Measurements from ENCODE around the gene ACOT12. TPM values are rescaled to one million over a fixed set of nuclear protein-coding genes. Genes with fewer than 3 reads are reported as not detected.
"Not testable (repeated sequence)": the region's sequence is repeated elsewhere in the genome, so short reads cannot be mapped to it uniquely, and the experiment has no call there.

The ACOT12 gene
- total RNA-seq, 1 donor from 2014 or later, result not detected

GRCh38 chr5:81350507-81350906 lies 43.4 kb downstream of the ACOT12 start:
- H3K4me1 Mint-ChIP-seq (ENCODE audit: low read depth), result no peaks in the 10 kb centered on the region
- no peaks in the 10 kb centered on the region for H3K9me3 Mint-ChIP-seq (ENCODE audit: low read depth)
- H3K27me3 Mint-ChIP-seq (ENCODE audit: low read depth), result peaks cover 2% of the 10 kb centered on the region
- H3K4me3 Mint-ChIP-seq (ENCODE audit: unreplicated experiment), result no peak overlapping the region
- TF ChIP-seq CTCF (IDR thresholded peaks at IDR 0.05), result no peak
- no peaks in the 10 kb centered on the region for H3K36me3 Mint-ChIP-seq (ENCODE audit: low read depth)
- no peak for DNase-seq (ENCODE audit: low spot score)
- H3K27ac Mint-ChIP-seq (ENCODE audit: unreplicated experiment), result no peak overlapping the region

- no peak for DNase-seq (ENCODE audit: low spot score)
- TF ChIP-seq CTCF (IDR thresholded peaks at IDR 0.05), result no peak
- Mint-ChIP-seq H3K27ac (ENCODE audit: unreplicated experiment) (no peak overlapping the region), H3K9me3 (ENCODE audit: low read depth) (no peaks in the 10 kb centered on the region), H3K27me3 (ENCODE audit: low read depth) (peaks cover 2% of the 10 kb centered on the region), H3K4me1 (ENCODE audit: low read depth) (no peaks in the 10 kb centered on the region), H3K4me3 (ENCODE audit: unreplicated experiment) (no peak overlapping the region), H3K36me3 (ENCODE audit: low read depth) (no peaks in the 10 kb centered on the region)
Measured at GRCh38 chr5:81349161-81349560, 44.8 kb downstream of the ACOT12 start.

GRCh38 chr5:81345411-81346003 lies 48.4 kb downstream of the ACOT12 start:
- H3K4me1 Mint-ChIP-seq (ENCODE audit: low read depth), result no peaks in the 10 kb centered on the region
- no peak for TF ChIP-seq CTCF (IDR thresholded peaks at IDR 0.05)
- no peaks in the 10 kb centered on the region for H3K27me3 Mint-ChIP-seq (ENCODE audit: low read depth)
- DNase-seq (ENCODE audit: low spot score), result no peak
- no peak overlapping the region for H3K4me3 Mint-ChIP-seq (ENCODE audit: unreplicated experiment)
- no peaks in the 10 kb centered on the region for H3K36me3 Mint-ChIP-seq (ENCODE audit: low read depth)
- H3K27ac Mint-ChIP-seq (ENCODE audit: unreplicated experiment), result no peak overlapping the region
- no peaks in the 10 kb centered on the region for H3K9me3 Mint-ChIP-seq (ENCODE audit: low read depth)

- no peak for DNase-seq (ENCODE audit: low spot score)
- Mint-ChIP-seq H3K36me3 (ENCODE audit: low read depth) (no peaks in the 10 kb centered on the region), H3K27ac (ENCODE audit: unreplicated experiment) (no peak overlapping the region), H3K27me3 (ENCODE audit: low read depth) (no peaks in the 10 kb centered on the region), H3K9me3 (ENCODE audit: low read depth) (no peaks in the 10 kb centered on the region), H3K4me3 (ENCODE audit: unreplicated experiment) (no peak overlapping the region), H3K4me1 (ENCODE audit: low read depth) (no peaks in the 10 kb centered on the region)
- TF ChIP-seq CTCF (IDR thresholded peaks at IDR 0.05), result no peak
Measured at GRCh38 chr5:81344736-81345135, 49.2 kb downstream of the ACOT12 start.

- H3K4me3 Mint-ChIP-seq (ENCODE audit: unreplicated experiment); H3K27ac Mint-ChIP-seq (ENCODE audit: unreplicated experiment); H3K4me1 Mint-ChIP-seq (ENCODE audit: low read depth); DNase-seq (ENCODE audit: low spot score); H3K36me3 Mint-ChIP-seq (ENCODE audit: low read depth); H3K27me3 Mint-ChIP-seq (ENCODE audit: low read depth); H3K9me3 Mint-ChIP-seq (ENCODE audit: low read depth): not testable (repeated sequence)
Measured at GRCh38 chr5:81338213-81338612, 55.7 kb downstream of the ACOT12 start.

- Mint-ChIP-seq H3K27me3 (ENCODE audit: low read depth) (no peaks in the 10 kb centered on the region), H3K36me3 (ENCODE audit: low read depth) (no peaks in the 10 kb centered on the region), H3K27ac (ENCODE audit: unreplicated experiment) (no peak overlapping the region), H3K9me3 (ENCODE audit: low read depth) (no peaks in the 10 kb centered on the region), H3K4me1 (ENCODE audit: low read depth) (no peaks in the 10 kb centered on the region), H3K4me3 (ENCODE audit: unreplicated experiment) (no peak overlapping the region)
- DNase-seq (ENCODE audit: low spot score), result no peak
- no peak for TF ChIP-seq CTCF (IDR thresholded peaks at IDR 0.05)
Measured at GRCh38 chr5:81337803-81338202, 56.1 kb downstream of the ACOT12 start.

Measured in chondrocyte (in vitro differentiated cells).